ENCODE measurements around the gene CPNE8.

The CPNE8 gene

GRCh38 chr12:38628288-38628687, 277.1 kb downstream of the CPNE8 start:
- Mint-ChIP-seq H3K36me3 (no peaks in the 10 kb centered on the region), H3K4me1 (ENCODE audit: low read depth) (no peaks in the 10 kb centered on the region), H3K4me3 (no peak overlapping the region), H3K27ac (no peak overlapping the region), H3K27me3 (no peaks in the 10 kb centered on the region), H3K9me3 (ENCODE audit: low read depth) (peaks cover 16% of the 10 kb centered on the region)

- Mint-ChIP-seq H3K4me1 (ENCODE audit: low read depth) (no peaks in the 10 kb centered on the region), H3K36me3 (no peaks in the 10 kb centered on the region), H3K4me3 (no peak overlapping the region), H3K9me3 (ENCODE audit: low read depth) (peaks cover 16% of the 10 kb centered on the region), H3K27ac (no peak overlapping the region), H3K27me3 (no peaks in the 10 kb centered on the region)
These were observed 280.1 kb downstream of the CPNE8 start for GRCh38 chr12:38625306-38625705.

- Mint-ChIP-seq H3K9me3 (ENCODE audit: low read depth) (peaks cover 5% of the 10 kb centered on the region), H3K4me3 (no peak overlapping the region), H3K4me1 (ENCODE audit: low read depth) (no peaks in the 10 kb centered on the region), H3K36me3 (no peaks in the 10 kb centered on the region), H3K27ac (no peak overlapping the region), H3K27me3 (no peaks in the 10 kb centered on the region)
These were observed 291.2 kb downstream of the CPNE8 start for GRCh38 chr12:38614171-38614570.

- H3K36me3 Mint-ChIP-seq, result no peaks in the 10 kb centered on the region
- no peak overlapping the region for H3K27ac Mint-ChIP-seq
- H3K27me3 Mint-ChIP-seq, result no peaks in the 10 kb centered on the region
- H3K9me3 Mint-ChIP-seq (ENCODE audit: low read depth), result peaks cover 5% of the 10 kb centered on the region
- H3K4me1 Mint-ChIP-seq (ENCODE audit: low read depth), result no peaks in the 10 kb centered on the region
- no peak overlapping the region for H3K4me3 Mint-ChIP-seq
These were observed 294.5 kb downstream of the CPNE8 start for GRCh38 chr12:38610808-38611350.

GRCh38 chr12:38607295-38607694, 298.1 kb downstream of the CPNE8 start:
- Mint-ChIP-seq H3K4me1 (ENCODE audit: low read depth) (no peaks in the 10 kb centered on the region), H3K27ac (no peak overlapping the region)

More at GRCh38 chr12:38607295-38607694, 298.1 kb downstream of the CPNE8 start:
- peaks cover 15% of the 10 kb centered on the region for H3K9me3 Mint-ChIP-seq (ENCODE audit: low read depth)
- H3K4me3 Mint-ChIP-seq, result no peak overlapping the region
- no peaks in the 10 kb centered on the region for H3K27me3 Mint-ChIP-seq
- no peaks in the 10 kb centered on the region for H3K36me3 Mint-ChIP-seq

Data from activated naive CD8-positive, alpha-beta T cell (primary cell).